ENCODE data around the gene LTBP4.
"Not testable (repeated sequence)": the region's sequence is repeated elsewhere in the genome, so short reads cannot be mapped to it uniquely, and the experiment has no call there.

The LTBP4 gene

GRCh38 chr19:40633207-40633606, 32.0 kb downstream of the LTBP4 start:
- DNase-seq, result no peak

DNA sequence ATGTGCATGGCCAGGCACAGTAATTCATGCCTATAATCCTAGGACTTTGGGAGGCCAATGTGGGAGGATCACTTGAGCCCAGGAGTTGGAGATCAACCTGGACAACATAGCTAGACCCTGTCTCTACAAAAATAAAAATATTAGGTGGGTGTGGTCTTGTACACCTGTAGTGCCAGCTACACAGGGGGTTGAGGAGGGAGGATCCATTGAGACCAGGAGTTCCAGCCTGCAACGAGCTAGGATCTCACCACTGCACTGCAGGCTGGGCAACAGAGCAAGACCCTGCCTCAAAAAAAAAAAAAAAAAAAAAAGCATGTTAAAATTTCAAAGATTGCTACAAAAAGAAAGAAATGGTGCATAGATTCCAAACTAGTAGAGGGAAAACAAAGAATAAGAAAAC, 37.2 kb downstream of the LTBP4 start:
- no peak for DNase-seq

- DNase-seq, result no peak
These were observed 38.4 kb downstream of the LTBP4 start for GRCh38 chr19:40639638-40639982.

- DNase-seq, result no peak
These were observed 39.6 kb downstream of the LTBP4 start for GRCh38 chr19:40640744-40641143.

- no peak for DNase-seq
These were observed 40.1 kb downstream of the LTBP4 start for GRCh38 chr19:40641281-40641680.

DNA sequence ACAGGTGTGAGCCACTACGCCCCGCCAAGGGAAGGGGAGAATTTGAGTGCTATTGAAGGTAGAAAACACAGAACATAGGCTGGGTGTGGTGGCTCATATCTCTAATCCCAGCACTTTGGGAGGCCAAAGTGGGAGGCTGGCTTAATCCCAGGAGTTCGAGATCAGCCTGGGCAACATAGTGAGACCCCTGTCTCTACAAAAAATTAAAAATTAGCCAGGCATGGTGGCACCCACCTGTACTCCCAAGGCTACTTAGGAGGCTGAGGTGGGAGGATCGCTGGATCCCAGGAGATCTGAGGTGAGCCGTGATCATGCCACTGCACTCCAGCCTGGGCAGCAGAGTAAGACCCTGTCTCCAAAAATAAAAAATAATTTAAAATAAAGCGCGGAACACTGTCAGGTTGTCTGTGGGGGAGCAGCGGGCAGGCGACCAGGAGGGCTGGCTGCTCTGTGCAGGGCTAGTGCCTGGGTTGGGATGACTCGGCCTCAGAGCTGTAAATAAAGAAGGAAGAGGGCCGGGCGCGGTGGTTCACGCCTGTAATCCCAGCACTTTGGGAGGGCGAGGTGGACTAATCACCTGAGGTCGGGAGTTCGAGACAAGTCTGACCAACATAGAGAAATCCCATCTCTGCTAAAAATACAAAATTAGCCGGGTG, 41.0 kb downstream of the LTBP4 start:
- no peak for DNase-seq

- no peak for DNase-seq
These were observed 41.7 kb downstream of the LTBP4 start for GRCh38 chr19:40642757-40643305.

GRCh38 chr19:40646743-40647254, 45.6 kb downstream of the LTBP4 start:
- DNase-seq, result no peak

DNA sequence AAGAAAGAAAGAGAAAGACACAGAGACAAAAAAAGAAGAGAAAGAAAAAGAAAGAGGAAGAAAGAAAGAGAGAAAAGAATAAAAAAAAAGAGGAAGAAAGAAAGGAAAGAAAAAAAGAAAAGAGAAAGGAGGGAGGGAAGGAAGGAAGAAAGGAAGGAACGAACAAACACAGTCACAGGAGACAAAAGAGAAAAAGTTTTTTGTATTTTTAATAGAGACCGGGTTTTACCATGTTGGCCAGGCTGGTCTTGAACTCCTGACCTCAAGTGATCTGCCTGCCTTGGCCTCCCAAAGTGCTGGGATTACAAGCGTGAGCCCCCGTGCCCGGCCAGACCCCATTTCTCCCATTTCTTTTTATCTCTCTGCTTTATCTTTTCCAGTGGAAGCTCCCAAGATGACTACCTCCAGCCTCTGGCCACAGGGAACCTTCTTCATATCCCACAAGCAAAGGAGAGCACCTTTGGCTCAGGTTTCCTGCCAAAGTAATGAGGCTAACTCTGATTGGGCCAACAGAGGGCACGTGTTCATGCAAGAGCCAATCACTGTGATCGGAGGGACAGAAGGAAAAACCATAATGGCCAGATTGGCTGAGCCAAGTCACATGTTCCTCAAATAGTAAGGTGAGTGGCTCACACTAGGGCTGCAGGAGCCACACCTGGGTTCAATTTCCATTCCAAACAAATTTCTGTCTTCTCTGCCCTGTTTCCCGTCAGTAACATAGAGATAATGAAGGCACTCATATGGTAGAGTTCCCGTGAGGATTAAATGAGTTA, 48.9 kb downstream of the LTBP4 start:
- DNase-seq, result not testable (repeated sequence)

GRCh38 chr19:40650749-40651305, 49.7 kb downstream of the LTBP4 start:
- DNase-seq, result no peak

DNA sequence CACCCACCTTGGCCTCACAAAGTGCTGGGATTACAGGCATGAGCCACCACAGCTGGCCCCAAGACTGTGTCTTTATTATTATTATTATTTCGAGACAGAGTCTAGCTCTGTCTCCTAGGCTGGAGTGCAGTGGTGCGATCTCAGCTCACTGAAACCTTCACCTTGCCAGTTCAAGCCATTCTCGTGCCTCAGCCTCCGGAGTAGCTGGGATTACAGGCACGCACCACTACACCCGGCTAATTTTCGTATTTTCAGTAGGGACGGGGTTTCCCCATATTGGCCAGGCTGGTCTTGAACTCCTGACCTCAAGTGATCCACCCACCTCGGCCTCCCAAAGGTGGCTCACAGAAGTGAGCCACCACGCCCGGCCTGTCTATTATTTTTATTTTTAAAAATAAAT, 51.1 kb downstream of the LTBP4 start:
- not testable (repeated sequence) for DNase-seq

- not testable (repeated sequence) for DNase-seq
These were observed 54.5 kb downstream of the LTBP4 start for GRCh38 chr19:40655684-40656083.

DNA sequence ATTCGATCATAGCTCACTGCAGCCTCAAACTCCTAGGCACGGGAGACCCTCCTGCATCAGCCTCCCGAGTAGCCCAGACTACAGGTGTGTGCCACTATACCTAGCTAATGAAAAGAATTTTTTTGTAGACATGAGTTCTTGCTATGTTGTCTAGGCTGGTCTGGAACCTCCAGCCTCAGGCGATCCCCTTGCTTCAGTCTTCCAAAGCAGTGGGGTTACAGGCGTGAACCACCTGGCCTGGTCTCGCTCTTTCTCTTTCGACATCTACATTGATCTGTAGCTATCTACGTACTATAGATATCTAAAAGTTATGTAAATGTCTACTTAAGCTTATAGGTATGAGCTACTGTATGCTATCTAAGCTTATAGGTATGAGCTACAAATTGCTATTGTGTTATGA, 56.9 kb downstream of the LTBP4 start:
- DNase-seq, result no peak

DNA sequence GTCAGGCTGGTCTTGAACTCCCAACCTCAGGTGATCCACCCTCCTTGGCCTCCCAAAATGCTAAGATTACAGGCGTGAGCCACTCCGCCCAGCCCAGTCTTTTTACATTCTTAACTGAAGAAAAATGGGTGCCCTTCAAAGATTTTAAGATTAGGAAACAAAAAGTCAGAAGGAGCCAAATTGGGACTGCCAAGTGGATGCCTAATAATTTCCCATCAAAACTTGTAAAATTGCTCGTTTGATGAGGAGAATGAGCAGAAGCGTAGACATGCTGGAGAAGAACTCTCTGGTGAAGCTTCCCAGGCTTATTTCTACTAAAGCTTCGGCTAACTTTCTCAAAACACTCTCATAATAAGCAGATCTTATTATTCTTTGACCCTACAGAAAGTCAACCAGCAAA, 57.9 kb downstream of the LTBP4 start:
- DNase-seq, result no peak

DNA sequence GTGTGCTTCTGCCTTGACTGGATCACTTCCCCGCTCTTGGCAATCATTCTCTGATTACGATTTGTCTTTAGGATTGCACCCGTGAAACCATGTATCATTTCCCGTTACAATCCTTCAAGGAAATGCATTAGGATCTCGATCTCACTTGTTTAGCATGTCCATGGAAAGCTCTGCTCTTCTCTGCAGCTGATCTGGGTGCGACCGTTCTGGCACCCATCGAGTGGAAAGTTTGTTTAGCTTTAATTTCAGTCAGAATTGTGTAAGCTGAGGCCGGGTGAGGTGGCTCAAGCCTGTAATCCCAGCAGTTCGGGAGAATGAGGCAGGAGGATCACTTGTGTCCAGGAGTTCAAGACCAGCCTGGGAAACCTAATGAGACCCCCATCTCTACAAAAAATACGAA, 58.4 kb downstream of the LTBP4 start:
- no peak for DNase-seq

DNA sequence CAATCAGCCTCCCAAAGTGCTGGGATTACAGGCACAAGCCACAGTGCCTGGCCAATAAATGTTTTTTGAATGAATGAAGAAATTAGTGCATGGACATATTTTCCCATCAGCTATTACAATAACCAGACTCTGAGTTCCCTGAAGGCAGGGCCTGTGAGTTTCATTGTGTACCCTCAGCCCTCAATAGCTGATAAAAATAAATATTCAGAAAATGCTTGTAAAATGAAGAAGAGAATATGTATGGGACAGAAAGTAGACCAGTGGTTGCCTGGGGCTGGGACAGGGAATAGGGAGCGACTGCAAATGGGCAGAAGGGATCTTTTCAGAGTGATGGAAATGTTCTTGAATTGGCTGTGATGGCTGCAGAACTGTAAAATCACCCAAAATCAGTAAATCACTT, 60.4 kb downstream of the LTBP4 start:
- no peak for DNase-seq

DNA sequence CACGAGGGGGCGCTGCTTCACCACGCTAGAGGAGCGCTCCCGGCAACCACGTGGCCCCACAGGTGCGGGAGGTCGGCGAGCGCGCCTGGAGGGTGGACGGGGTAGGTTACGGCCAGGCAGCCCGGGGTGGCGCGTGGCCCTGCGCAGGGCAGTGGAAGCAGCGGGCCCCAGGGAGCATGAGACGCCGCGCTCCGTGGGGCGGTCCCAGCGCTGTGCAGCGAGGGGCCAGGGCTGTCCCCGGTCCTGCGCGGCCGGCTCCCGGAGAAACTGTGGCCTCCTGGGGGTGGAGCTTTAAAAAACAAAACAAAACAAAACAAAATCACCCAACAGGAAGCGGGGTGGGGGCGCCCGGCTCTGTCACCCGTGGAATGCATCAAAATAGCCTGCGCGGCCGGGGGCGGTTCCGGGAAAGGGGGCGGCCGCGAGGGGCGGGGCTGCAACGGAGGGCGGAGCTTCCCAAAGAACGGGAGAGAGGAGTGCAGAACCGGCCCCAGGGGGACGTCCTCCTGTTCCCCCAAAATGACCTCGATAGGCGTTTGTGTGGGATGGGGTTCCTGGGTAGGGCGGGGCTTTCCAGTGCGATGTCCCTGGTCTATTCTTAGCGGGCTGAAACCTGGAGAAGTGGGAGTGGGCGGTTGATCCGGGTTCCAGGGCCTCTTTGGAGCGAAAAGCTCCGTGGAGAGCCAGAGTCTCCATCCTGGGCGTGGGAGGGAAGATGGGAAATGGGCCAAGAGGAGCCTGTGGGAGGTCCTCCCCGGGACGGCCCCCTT, 61.9 kb downstream of the LTBP4 start:
- peak; percentile 91 for DNase-seq

DNA sequence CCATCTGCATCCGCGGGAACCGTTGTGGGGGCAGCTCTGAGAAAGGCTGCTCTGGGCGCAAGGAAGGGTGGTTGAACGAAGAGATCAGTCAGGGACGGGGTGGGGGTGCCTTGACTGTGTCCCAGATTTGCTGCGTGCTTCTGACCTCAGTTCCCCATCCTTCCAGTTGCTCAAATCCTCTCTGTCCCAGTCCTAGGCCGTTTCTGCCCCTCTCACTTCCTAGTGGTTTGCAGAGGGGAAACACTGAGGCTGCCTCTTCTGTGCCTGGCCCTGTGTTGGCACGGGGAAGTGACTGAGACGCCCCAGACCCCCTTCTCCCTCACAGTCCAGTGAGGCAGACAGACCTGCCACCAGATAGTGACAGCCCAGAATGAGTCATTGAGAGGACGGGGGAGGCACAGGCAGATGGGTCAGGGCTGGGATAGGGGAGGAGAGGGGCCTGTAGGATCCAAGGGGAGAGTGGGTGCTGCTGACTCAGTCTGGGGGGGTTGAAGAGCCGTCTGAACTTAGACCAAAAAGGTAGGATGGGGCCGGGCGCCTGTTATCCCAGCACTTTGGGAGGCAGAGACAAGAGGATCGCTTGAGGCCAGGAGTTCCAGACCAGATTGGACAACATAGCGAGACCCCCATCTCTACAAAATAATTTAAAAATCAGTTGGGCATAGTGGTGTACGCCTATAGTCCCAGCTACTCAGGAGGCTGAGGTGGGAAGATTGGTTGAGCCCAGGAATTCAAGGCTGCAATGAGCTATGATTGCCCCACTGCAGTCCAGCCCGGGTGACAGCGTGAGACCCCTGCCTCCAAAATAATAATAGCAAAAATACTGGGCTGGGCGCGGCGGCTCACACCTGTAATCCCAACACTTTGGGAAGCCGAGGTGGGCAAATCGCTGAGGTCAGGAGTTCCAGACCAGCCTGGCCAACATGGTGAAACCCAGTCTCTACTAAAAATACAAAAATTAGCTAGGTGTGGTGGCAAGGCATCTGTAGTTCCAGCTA, 62.8 kb downstream of the LTBP4 start:
- DNase-seq, result peak; percentile 22

- DNase-seq, result no peak
These were observed 65.8 kb downstream of the LTBP4 start for GRCh38 chr19:40666803-40667438.

- no peak for DNase-seq
These were observed 66.4 kb downstream of the LTBP4 start for GRCh38 chr19:40667602-40668001.

DNA sequence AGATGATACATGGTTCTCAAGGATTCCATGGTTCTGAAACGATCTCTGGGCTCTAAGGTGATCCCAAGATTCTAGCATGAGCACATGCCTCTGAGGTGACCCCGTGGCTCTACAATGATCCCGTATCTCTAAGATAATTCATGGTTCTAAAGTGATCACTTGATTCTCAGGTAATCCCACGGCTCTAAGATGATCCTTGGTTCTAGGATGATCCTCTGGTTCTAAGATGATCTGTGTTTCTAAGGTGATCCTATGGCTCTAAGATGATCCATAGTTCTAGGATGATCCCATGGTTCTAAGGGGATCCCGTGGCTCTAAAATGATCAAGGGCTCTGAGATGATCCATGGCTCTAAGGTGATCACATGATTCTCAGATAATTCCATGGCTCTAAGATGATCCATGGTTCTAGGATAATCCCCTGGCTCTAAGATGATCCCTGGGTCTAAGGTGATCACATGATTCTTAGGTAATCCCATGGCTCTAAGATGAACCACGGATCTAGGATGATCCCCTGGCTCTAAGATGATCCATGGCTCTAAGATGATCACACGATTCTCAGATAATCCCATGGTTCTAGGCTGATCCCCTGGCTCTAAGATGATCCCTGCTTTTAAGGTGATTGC, 67.9 kb downstream of the LTBP4 start:
- no peak for DNase-seq

Measured in CD4-positive, alpha-beta T cell treated with Interleukin-17A for 1 hour (primary cell).